22Rv1 (cell line): Measurements from ENCODE around the gene C20orf204.

Source experiments
- ZFX ChIP-seq: fragments of 450-650 bp; IDR thresholded peaks from 2 replicates; pipeline ENCODE4 v1.6.1; 2017; ENCODE audit warnings: antibody characterized with exemption, borderline replicate concordance
- TF ChIP-seq, protein P1 (sequence below): fragments of 450-650 bp; IDR thresholded peaks from 2 replicates; pipeline ENCODE4 v1.5.1; 2017; ENCODE audit warnings: mild to moderate bottlenecking

DNA sequence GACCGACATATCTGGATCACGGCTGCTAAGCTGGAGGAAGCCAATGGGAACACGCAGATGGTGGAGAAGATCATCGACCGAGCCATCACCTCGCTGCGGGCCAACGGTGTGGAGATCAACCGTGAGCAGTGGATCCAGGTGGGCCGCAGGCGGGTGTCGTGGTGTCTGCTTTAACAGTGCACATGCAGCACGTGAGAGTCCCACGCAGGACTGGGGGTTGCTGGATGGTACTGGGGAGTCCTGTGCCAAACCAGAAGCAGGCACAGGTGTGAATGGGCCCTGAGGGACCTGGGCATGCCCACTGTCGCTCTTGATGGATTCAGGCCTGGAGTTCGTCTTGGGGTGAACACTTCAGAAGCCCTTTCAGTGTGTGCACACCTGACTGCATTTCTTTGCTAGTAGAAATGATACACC lies 24.6 kb upstream of the C20orf204 start:
- TF ChIP-seq, protein P1, sequence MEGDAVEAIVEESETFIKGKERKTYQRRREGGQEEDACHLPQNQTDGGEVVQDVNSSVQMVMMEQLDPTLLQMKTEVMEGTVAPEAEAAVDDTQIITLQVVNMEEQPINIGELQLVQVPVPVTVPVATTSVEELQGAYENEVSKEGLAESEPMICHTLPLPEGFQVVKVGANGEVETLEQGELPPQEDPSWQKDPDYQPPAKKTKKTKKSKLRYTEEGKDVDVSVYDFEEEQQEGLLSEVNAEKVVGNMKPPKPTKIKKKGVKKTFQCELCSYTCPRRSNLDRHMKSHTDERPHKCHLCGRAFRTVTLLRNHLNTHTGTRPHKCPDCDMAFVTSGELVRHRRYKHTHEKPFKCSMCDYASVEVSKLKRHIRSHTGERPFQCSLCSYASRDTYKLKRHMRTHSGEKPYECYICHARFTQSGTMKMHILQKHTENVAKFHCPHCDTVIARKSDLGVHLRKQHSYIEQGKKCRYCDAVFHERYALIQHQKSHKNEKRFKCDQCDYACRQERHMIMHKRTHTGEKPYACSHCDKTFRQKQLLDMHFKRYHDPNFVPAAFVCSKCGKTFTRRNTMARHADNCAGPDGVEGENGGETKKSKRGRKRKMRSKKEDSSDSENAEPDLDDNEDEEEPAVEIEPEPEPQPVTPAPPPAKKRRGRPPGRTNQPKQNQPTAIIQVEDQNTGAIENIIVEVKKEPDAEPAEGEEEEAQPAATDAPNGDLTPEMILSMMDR = no peak
- TF ChIP-seq ZFX = no peak
